Measurements from ENCODE around the gene MTCL1.

- TF ChIP-seq USF1 (IDR thresholded peaks at IDR 0.05; ENCODE audit: borderline replicate concordance, extremely low read length, insufficient read depth, low read depth, low read length): no peak
- TF ChIP-seq MXI1 (IDR thresholded peaks at IDR 0.05; ENCODE audit: low read depth, low read length): no peak
- TF ChIP-seq POLR2A (IDR thresholded peaks at IDR 0.05; ENCODE audit: low read depth, low read length): no peak
- no peak for TF ChIP-seq CTCF (IDR thresholded peaks at IDR 0.05 in 2 of 3, conservative IDR thresholded peaks at IDR 0.05 in 1 of 3; ENCODE audit: control insufficient read depth in 2 of 3, extremely low read depth in 1 of 3, insufficient read depth in 1 of 3, low read depth in 3 of 3, low read length in 3 of 3)
- no peak for TF ChIP-seq RELA (IDR thresholded peaks at IDR 0.05; ENCODE audit: borderline replicate concordance, partially characterized antibody)
- TF ChIP-seq SREBF2 (IDR thresholded peaks at IDR 0.05; ENCODE audit: low read length): no peak
- TF ChIP-seq E4F1 (IDR thresholded peaks at IDR 0.05; ENCODE audit: borderline replicate concordance, partially characterized antibody): no peak
- TF ChIP-seq EP300 (IDR thresholded peaks at IDR 0.05; ENCODE audit: borderline replicate concordance in 1 of 2, control insufficient read depth in 1 of 2, low read depth in 2 of 2, low read length in 2 of 2): no peak
- no peak for TF ChIP-seq LARP7 (IDR thresholded peaks at IDR 0.05)
- TF ChIP-seq ZSCAN29 (IDR thresholded peaks at IDR 0.05): no peak
- no peak for TF ChIP-seq NR2C2 (IDR thresholded peaks at IDR 0.05; ENCODE audit: borderline replicate concordance, control insufficient read depth, insufficient read length, low read depth)
These were observed 100.2 kb downstream of the MTCL1 start for GRCh38 chr18:8805552-8805951.

All from GM12878 (cell line).